Measurements from ENCODE around the gene BOD1.
A peak's percentile ranks its signal among the peaks of the same experiment; 100 is the strongest.

BOD1 gene

DNA sequence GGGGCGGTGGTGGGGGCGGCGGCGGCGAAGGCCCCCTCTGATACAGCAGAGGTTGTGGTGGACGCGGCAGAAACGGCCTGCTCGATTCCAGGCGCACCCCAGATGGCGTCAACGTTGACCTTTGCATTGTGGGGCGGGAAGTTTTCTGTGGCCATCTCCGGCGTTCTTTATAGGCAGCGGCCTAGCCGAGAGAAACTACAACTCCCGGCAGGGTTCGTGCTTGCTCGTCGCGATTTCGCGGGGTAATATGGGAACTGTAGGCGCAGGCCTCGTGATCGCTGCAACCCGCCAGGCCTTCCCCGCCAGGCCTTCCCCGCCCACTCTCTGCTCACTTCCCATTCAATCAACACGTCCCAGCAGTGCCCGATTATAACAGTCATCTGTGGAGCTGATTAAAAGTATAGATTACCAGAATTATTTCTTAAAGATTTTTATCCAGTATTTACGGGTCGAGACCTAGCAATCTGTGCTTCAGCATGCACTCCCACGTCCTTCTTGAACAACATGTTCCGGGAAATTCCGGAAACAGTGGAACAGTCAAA is at the start of gene BOD1:
Gene BOD1 (minus strand): TSS at position 74 of the 542 bp plus-strand sequence. CDS start 214 bp downstream, outside the sequence.
- DNase-seq = peak; percentile 92

- no peak for DNase-seq
Observed at GRCh38 chr5:173665326-173665725, 48.9 kb upstream of the BOD1 start.

GRCh38 chr5:173664154-173664526 is 47.7 kb upstream of the BOD1 start:
- peak; percentile 27 for DNase-seq

GRCh38 chr5:173663352-173664153 is 47.1 kb upstream of the BOD1 start:
- no peak for DNase-seq

GRCh38 chr5:173662581-173663351 is 46.3 kb upstream of the BOD1 start:
- no peak for DNase-seq

DNA sequence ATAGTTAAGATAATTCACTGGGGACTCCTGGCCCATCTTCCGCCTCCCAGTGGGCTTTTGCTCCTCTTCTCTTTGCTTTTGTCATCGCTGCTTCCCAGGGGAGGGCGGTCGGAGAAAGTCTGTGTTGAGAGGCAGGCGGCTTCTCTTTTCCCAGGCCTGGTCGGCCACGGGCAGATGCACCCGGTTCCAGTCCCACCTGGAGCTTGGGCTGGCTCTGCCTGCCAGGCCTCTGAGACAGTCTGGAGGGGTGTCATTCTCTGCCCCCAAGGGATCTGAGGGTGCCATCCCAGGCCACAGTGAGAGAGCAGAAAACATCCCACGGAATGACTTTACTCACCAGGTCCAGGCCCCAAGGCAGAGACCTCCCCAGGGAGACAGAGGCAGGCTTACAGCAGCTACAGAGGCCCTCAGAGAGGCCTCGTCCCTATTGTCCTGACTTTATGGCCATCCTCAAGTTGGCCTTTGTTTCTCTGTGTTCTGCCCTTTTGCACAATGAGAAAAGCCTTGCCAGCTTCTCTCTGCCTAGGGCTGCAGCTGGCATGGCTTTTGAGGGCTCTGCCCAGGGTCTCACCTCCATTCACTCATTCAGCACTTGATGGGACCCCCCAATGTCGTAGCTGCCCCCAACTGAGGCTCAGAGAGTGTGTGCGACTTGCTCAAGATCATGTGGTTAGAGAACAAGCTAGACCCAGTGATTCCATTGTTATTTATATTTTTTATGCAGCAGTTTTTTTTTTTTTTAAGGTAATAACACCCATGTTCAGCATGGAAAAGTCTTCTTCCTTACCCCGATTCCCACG is 44.2 kb upstream of the BOD1 start:
- DNase-seq = no peak

DNA sequence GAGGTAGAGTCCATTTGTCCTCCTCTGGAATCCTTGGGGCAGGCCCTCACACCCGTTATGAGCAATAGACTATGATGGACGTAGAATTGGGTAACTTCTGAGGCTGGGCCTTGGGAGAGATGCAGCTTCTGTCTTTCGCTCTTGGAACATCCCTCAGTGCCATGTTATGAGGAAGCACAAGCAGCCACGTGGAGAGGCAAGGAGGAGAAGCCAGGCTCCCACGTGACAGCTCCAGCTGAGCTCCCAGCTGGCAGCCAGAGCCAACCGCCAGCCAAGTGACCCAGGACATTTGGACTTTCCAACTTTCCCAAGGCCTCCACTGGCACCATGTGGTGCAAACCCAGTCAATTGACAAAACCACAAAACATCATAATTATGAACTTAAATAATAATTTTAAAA is 43.0 kb upstream of the BOD1 start:
- no peak for DNase-seq

DNA sequence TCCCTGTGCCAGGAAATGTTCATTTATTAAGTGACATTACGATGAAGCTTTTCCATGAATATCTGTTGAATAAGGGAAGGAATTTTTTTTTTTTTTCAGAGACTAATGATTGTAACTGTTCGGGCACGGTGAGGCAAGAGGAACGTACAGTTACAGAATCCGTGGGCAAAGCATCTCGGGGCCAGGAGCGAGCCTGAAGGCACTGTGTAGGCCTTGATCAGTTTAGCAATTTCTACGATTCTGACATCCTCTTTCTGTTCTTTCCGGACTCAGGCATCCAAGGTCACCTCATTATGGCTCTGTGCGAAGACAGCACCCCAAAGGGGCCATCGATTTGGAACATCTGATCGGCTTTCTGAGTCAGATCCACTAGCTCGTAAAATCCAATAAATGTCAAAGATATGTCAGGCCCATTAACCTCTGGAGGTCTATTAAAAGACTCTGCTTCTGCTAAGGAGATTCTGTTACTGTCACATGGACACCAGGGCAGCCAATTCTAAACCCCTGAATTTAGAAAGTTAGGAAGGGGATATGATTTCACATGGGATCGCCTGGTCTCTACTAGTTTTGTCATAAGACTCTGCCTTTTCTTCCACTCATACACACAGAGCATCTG is 41.4 kb upstream of the BOD1 start:
- DNase-seq = no peak

DNA sequence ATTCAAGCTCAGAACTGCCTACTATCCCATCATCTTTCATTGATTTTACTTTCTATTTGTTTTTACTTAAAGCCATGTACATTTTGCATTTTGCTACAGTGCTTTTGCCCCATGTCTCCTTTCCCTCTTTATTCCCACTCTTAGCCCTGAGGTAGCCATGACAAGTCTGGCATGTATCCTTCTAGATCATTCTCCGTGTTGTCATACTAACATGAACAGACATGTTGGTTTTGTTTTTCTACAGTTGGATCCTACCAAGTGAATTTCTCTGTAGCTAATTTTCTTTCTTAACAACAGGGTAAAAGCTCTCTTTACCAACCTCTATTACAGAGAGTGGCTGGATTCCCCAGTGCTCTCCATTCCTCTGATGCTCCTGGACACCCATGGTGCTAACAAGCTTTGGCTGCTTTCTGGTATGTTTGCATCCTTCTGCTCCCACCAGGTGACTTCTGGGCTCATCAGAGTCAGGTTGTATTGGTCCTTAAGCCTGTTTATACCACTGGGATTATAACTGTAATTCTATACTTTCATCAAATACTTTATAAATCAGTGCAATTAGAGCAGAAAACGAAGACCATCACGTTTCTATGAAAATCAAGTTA is 38.8 kb upstream of the BOD1 start:
- DNase-seq = no peak

DNA sequence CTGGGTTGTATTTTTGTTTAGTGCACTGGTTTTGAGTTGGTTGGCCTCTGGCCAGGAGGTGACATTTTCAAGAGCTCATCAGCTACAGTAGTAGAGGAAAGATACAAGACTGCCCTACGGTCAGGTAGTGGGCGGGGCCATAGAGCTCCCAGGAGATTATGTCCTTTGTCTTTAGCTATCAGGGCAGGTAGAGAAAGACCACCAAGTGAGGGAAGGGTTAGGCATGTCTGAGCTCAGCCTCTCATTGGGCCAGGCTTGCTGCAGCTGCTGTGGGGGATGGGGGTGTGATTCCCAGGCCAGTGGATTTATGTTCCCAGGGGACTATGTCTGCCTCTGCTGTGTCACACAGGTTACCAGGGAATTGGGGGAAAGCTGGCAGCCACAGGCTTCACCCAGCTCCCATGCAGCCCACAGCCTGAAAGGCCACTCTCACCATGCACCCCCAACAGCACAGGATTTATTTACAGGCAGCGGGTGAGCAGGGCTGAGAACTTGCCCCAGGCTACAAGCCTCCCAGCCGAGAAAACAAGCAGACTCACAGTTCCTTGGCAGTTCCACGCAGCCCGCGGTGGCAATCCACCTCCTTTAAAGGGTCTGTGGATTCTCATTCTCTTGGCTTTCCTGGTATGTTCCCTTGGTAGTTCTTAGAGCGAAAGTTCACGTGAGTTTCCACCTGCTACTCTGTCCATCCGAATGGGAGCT is 37.5 kb upstream of the BOD1 start:
- no peak for DNase-seq

- no peak for DNase-seq
Observed at GRCh38 chr5:173648308-173648866, 31.9 kb upstream of the BOD1 start.

- DNase-seq = no peak
Observed at GRCh38 chr5:173646692-173647091, 30.2 kb upstream of the BOD1 start.

- DNase-seq = no peak
Observed at GRCh38 chr5:173645890-173646574, 29.6 kb upstream of the BOD1 start.

- DNase-seq = no peak
Observed at GRCh38 chr5:173645437-173645807, 29.0 kb upstream of the BOD1 start.

- no peak for DNase-seq
Observed at GRCh38 chr5:173644673-173645436, 28.4 kb upstream of the BOD1 start.

DNA sequence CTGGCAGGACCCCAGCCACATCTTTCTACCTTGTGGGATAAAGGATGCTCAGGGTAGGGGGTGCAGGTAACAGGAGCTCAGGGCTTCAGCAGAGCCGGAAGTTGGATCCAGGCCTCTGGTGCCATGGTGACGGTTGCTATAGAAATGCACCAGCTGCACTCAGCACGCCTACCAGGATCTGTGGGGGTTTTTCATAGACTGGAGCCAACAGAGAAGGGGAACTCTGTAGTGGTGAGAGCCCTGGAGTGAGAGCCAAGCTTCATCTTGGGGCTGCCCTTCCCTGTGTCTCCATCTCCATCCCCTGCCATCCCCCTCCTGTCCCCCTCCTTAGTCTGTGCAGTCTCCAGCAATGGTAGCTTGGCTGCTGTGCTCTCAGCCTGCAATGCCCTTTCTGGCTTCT is 27.5 kb upstream of the BOD1 start:
- DNase-seq = no peak

GRCh38 chr5:173642895-173643481 is 26.5 kb upstream of the BOD1 start:
- DNase-seq = no peak

- no peak for DNase-seq
Observed at GRCh38 chr5:173642191-173642816, 25.9 kb upstream of the BOD1 start.

All from GF-D8 (cell line).